GM19351 (cell line): Measurements from ENCODE around the gene PYDC1.
"Not testable (repeated sequence)": the region's sequence is repeated elsewhere in the genome, so short reads cannot be mapped to it uniquely, and the experiment has no call there.

ENCODE experiments used
- ATAC-seq: cut with Tn5 transposase; IDR thresholded peaks from one replicate; pipeline ENCODE4 v1.9.1; 2021; ENCODE audit warnings: mild to moderate bottlenecking, moderate library complexity; ENCODE audit not compliant: unreplicated experiment

Gene PYDC1

DNA sequence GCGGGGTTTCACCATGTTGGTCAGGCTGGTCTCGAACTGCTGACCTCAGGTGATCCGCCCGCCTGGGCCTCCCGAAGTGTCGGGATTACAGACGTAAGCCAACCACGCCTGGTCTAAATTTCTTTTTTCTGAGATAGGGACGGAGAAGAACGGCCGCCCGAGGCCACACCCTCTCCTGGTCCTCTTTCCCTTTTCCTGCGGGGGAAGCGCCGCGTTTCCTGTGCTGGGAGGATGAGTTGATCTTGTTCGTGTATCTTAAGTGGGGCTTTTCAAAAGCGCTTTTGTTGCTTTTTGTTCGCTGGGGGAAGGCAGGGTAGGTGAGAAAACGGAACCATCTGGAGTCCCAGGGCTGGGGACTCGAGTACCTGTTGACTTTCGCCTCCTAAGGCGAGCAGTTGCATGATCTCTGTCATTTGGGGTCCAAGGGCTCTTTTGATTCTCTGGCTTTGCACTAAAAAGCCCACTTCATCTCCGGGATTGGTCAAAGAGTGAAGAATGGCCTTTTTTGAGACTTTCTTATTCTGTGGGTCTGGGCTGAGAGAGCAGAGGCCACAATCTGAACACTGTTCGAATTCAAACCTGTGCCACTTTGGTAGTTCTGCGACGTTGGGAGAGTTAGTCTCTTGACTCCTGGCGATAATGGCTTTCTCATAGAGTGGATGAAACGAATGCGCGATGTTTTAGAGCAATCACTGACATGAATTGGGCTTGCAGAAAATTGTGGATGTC, 35.7 kb downstream of the PYDC1 start:
- ATAC-seq = no peak

DNA sequence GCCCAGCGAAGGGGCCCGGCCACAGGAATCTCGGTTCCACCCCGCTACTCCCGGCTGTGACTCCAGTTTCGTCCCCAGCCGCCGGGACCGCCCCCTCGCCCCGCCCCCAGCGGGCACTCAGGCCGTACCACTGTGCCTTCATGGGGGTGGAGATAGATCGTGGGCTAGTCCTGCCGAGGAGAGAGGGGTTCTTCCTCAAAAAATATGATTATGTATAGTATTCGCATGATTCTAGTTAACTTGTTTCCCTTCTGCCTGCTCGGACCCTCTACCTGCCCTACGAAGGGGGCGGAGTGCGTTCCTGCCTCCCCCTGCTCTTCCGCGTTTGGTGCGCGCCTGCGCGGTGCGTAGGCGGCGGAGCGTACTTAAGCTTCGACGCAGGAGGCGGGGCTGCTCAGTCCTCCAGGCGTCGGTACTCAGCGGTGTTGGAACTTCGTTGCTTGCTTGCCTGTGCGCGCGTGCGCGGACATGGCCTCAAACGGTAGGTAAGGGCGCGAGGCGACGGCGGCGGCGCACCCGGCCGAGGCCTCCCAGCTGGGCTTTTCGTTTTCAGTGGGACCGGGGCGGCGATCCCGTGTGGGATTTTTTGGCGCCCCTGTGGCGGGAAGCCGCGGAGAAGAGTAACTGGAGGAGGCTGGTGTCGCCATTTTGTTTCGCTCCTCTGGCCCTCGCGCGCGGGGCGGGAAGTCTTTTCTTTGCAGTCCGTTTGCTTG, 37.0 kb downstream of the PYDC1 start, which contains the start of gene FUS:
FUS (plus strand) TSS at position 393 of the 713 bp plus-strand sequence; CDS start at position 469, 76 bp downstream.
- peak; percentile 43 for ATAC-seq

DNA sequence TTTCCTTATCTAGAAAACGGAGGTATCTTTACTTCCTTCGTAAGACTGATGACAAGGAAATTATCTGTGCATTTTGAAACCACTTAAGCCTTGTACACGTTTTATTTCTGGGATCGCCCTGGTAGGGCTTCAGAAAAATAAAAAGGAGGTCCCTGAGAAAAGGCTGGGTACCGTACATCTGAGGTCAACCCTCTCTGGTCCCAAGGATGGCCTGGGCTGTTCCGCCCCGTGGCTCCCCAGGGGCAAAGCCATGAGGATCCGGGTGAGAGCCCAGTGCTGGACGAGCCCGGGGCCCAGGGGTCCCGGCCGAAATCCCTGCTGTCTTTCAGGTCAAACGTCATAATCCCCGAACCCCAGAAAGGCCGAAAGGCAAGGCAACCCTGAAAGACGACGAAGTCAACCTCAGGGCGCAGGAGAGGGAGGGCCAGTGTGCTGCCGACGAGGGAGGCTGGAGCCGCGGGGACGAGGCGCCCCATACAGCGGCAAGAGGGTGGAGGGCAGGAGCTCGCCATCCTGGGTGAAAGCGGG, 37.7 kb downstream of the PYDC1 start:
- peak; percentile 4 for ATAC-seq

DNA sequence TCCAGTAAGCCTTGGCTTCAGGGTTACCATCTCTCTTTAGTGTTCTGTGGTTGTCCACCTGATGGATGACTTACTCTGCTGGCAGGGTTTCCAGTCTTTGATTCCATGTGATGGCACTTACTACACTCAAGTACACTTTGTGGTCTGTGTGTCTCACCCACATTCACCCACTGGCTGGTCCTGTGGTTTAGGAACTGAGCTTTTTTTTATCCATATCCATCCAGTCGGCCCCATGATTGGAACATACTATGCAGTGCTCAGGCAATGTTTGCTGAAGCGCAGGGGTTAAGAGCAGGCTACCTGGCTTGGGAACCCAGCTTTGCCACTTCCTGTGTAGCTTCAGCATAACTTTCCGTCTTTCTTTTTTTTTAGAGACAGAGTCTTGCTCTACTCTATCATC, 39.8 kb downstream of the PYDC1 start:
- no peak for ATAC-seq

DNA sequence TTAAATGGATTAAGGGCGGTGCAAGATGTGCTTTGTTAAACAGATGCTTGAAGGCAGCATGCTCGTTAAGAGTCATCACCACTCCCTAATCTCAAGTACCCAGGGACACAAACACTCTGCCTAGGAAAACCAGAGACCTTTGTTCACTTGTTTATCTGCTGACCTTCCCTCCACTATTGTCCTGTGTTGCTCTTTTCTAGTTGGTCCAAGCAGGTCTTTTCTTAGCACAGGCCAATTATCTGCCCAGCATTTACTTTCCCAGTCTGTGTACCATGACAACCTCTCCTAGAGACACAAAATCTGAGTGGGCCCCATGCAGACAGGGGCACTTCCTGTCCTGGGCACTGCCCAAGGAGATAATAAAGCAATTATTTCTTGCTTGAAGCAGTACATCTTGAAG, 46.9 kb downstream of the PYDC1 start:
- ATAC-seq = not testable (repeated sequence)

DNA sequence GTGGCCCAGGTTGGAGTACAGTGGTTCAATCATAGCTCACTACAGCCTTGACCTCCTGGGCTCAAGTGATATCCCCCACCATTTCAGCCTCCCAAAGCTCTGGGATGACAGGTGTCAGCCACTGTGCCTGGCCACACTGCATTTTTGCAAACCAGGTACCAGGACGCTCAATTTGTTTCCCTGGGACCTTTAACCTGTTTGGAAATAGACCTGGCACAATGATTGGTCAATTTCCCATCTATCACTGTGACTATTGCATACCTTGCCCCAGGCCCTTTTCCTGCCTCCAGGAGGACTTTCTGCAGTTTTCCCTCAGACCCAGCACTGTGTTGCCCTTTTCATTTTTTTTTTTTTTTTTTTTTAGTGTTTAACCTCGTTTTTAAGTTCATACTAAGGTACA, 48.1 kb downstream of the PYDC1 start:
- ATAC-seq = no peak

DNA sequence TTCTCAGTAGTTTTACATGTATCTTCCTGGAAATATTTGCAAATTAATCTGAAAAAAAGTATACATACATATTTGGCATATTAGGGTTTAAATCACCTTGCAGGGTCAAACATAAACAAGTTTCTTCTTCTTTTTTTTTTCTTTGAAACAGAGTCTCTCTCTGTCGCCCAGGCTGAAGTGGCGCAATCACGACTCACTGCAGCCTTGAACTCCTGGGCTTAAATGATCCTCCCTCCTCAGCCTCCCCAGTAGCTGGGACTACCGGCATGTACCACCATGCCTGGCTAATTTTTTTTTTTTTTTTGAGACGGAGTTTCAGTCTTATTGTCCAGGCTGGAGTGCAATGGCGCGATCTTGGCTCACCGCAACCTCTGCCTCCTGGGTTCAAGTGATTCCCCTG, 49.6 kb downstream of the PYDC1 start:
- no peak for ATAC-seq
